A673 (cell line): Measurements from ENCODE around the gene CCBE1.

Source experiments
- EZH2 ChIP-seq: fragments of 200-600 bp; sonication (generic); IDR thresholded peaks from 2 replicates; pipeline ENCODE4 v1.6.1; 2017; ENCODE audit warnings: borderline replicate concordance, low read depth, mild to moderate bottlenecking, mixed read lengths, antibody characterized with exemption, low read length; ENCODE audit not compliant: poor library complexity, severe bottlenecking
- TF ChIP-seq, protein P1 (sequence below): fragments of 300-800, 200-600 bp; sonication (generic); conservative IDR thresholded peaks from 2 replicates; pipeline ENCODE4 v1.5.1; 2017; ENCODE audit warnings: low read depth, mild to moderate bottlenecking, antibody characterized with exemption, low read length, moderate library complexity, mixed read lengths

DNA sequence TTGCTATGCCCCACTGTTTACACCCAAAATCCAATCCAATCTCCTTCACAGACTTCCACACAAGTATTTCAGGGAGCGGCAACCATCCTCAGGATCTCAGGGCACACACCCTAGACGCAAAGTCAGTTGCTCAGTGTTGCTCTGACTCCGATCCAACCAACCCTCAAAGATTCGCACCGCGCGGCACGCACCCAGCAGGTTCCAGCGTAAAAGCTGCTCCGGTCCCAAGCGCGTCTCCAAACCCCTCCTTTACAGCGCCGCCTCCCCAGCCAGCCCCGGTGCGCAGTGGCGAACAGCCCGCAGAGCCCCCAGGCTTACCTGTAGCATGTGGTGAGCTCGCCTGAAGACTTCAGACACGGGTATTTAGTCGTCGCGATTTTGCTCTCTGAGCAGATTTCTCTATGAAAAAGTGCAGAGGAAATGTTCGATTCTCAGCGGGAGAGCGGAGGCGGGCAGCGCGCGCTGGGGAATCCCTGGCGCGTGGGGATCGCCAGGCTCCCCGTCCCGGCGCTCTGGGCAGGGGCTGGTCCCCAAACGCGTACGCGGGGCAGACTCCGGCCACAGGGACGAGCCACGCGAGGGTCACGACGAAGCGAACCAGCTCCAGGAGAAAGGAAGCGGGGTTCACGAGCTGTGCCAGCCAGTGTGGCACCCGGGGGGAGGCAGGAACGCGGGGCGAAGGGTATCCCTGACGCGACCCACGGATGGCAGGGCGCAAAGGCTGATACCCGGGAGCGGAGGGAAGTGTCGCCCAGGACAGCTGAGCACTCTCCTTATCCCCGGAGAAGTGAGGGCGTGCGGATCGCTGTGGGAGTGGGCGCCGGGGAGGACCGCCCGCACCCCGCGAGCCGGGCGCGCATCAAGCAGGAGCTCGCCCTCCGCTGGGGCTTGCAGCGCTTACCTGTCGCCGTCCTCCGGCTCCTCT, 650 bp downstream of the CCBE1 start:
- peak; percentile 67 for TF ChIP-seq EZH2
- TF ChIP-seq, protein P1, sequence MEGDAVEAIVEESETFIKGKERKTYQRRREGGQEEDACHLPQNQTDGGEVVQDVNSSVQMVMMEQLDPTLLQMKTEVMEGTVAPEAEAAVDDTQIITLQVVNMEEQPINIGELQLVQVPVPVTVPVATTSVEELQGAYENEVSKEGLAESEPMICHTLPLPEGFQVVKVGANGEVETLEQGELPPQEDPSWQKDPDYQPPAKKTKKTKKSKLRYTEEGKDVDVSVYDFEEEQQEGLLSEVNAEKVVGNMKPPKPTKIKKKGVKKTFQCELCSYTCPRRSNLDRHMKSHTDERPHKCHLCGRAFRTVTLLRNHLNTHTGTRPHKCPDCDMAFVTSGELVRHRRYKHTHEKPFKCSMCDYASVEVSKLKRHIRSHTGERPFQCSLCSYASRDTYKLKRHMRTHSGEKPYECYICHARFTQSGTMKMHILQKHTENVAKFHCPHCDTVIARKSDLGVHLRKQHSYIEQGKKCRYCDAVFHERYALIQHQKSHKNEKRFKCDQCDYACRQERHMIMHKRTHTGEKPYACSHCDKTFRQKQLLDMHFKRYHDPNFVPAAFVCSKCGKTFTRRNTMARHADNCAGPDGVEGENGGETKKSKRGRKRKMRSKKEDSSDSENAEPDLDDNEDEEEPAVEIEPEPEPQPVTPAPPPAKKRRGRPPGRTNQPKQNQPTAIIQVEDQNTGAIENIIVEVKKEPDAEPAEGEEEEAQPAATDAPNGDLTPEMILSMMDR = no peak
